Parathyroid adenoma (tissue), 2 donors: ENCODE results near the gene APOBR.

ENCODE experiments used
- H2AFZ ChIP-seq: fragments of 300-600 bp; sonication (generic); one replicate; pipeline ENCODE4 v1.7.0; 2017; ENCODE audit warnings: antibody characterized with exemption, mild to moderate bottlenecking
- H3K27ac ChIP-seq: fragments of 300-600 bp; sonication (generic); one replicate; pipeline ENCODE4 v1.7.0; 2017
- H3K27me3 ChIP-seq: fragments of 300-600 bp; sonication (generic); one replicate; pipeline ENCODE4 v1.7.0; 2017; ENCODE audit warnings: low read length; ENCODE audit not compliant: control insufficient read depth, insufficient read depth
- H3K36me3 ChIP-seq: fragments of 300-600 bp; sonication (generic); one replicate; pipeline ENCODE4 v1.7.0; 2017; ENCODE audit warnings: low read length; ENCODE audit not compliant: control insufficient read depth, insufficient read depth
- H3K4me1 ChIP-seq: fragments of 300-600 bp; sonication (generic); one replicate; pipeline ENCODE4 v1.7.0; 2017; ENCODE audit warnings: control low read depth
- H3K4me2 ChIP-seq: fragments of 300-600 bp; sonication (generic); one replicate; pipeline ENCODE4 v1.7.0; 2017; ENCODE audit warnings: low read length
- H3K4me3 ChIP-seq: fragments of 300-600 bp; sonication (generic); one replicate; pipeline ENCODE4 v1.7.0; 2017; ENCODE audit warnings: low read depth, low read length
- H3K79me2 ChIP-seq: fragments of 300-600 bp; sonication (generic); one replicate; pipeline ENCODE4 v1.7.0; 2017; ENCODE audit warnings: control low read depth
- H3K9ac ChIP-seq: fragments of 300-600 bp; sonication (generic); one replicate; pipeline ENCODE4 v1.7.0; 2017; ENCODE audit warnings: mild to moderate bottlenecking
- H3K9me3 ChIP-seq: fragments of 300-600 bp; sonication (generic); one replicate; pipeline ENCODE4 v1.7.0; 2017; ENCODE audit warnings: low read length; ENCODE audit not compliant: control insufficient read depth
- TF ChIP-seq, protein P1 (sequence below): fragments of 300-600 bp; sonication (generic); IDR thresholded peaks from one replicate; pipeline ENCODE4 v1.7.0; 2017; ENCODE audit warnings: antibody characterized with exemption, mild to moderate bottlenecking
- donor health status: primary hyperparathyroidism.

The APOBR gene

GRCh38 chr16:28495795-28496749 lies 1.6 kb downstream of the APOBR start:
- no peaks in the 10 kb centered on the region for H3K79me2 ChIP-seq
- H3K4me2 ChIP-seq: no peak overlapping the region
- no peaks in the 10 kb centered on the region for H3K36me3 ChIP-seq
- TF ChIP-seq, protein P1, sequence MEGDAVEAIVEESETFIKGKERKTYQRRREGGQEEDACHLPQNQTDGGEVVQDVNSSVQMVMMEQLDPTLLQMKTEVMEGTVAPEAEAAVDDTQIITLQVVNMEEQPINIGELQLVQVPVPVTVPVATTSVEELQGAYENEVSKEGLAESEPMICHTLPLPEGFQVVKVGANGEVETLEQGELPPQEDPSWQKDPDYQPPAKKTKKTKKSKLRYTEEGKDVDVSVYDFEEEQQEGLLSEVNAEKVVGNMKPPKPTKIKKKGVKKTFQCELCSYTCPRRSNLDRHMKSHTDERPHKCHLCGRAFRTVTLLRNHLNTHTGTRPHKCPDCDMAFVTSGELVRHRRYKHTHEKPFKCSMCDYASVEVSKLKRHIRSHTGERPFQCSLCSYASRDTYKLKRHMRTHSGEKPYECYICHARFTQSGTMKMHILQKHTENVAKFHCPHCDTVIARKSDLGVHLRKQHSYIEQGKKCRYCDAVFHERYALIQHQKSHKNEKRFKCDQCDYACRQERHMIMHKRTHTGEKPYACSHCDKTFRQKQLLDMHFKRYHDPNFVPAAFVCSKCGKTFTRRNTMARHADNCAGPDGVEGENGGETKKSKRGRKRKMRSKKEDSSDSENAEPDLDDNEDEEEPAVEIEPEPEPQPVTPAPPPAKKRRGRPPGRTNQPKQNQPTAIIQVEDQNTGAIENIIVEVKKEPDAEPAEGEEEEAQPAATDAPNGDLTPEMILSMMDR: no peak
- H3K27me3 ChIP-seq: no peaks in the 10 kb centered on the region
- H3K9me3 ChIP-seq: no peaks in the 10 kb centered on the region
- H3K4me1 ChIP-seq: no peaks in the 10 kb centered on the region
- no peak overlapping the region for H3K9ac ChIP-seq
- H2AFZ ChIP-seq: no peak overlapping the region
- H3K27ac ChIP-seq: no peak overlapping the region
- no peak overlapping the region for H3K4me3 ChIP-seq

DNA sequence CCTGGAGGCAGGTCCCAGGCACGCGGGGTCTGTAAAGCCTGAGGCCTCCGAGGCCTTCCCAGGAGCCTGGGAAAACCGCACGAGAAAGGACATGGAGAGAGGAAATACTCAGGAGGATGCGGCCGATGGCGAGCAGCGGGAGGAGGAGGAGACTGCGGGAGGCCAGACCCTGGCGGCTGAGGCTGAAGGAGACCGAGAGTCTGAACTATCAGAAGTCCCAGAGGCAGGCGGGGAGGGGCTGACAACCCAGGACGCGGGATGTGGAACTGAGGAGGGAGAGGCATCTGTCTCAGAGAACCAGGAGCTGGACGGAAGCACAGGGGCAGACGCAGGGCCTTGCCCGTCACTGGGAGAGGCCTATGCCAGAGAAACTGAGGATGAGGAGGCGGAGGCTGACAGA lies 2.4 kb downstream of the APOBR start:
- Histone ChIP-seq H3K4me3 (no peak overlapping the region), H3K9ac (no peak overlapping the region), H3K79me2 (no peaks in the 10 kb centered on the region), H3K4me1 (no peaks in the 10 kb centered on the region), H3K27me3 (no peaks in the 10 kb centered on the region), H3K27ac (no peak overlapping the region), H3K36me3 (no peaks in the 10 kb centered on the region), H3K9me3 (no peaks in the 10 kb centered on the region), H3K4me2 (no peak overlapping the region), H2AFZ (no peak overlapping the region)
- TF ChIP-seq, protein P1: no peak

DNA sequence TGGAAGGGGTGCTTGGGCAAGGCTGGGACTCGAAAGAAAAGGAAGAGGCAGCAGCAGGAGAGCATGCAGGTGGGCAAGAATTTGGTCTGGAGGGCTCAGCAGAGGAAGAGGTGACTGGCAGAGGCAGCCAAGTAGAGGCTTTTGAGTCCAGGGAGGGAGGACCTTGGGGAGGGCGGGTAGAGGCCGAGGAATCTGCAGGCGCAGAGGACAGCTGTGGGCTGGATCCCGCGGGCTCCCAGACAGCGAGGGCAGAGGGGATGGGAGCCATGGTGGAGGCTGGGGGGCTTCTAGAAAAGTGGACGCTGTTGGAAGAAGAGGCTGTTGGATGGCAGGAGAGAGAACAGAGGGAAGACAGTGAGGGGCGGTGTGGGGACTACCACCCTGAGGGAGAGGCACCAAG lies 2.9 kb downstream of the APOBR start:
- no peak overlapping the region for H2AFZ ChIP-seq
- no peak overlapping the region for H3K27ac ChIP-seq
- H3K79me2 ChIP-seq: no peaks in the 10 kb centered on the region
- no peaks in the 10 kb centered on the region for H3K27me3 ChIP-seq
- no peak overlapping the region for H3K4me2 ChIP-seq
- no peak overlapping the region for H3K9ac ChIP-seq
- no peaks in the 10 kb centered on the region for H3K4me1 ChIP-seq
- no peaks in the 10 kb centered on the region for H3K36me3 ChIP-seq
- H3K4me3 ChIP-seq: no peak overlapping the region
- TF ChIP-seq, protein P1: no peak
- no peaks in the 10 kb centered on the region for H3K9me3 ChIP-seq

DNA sequence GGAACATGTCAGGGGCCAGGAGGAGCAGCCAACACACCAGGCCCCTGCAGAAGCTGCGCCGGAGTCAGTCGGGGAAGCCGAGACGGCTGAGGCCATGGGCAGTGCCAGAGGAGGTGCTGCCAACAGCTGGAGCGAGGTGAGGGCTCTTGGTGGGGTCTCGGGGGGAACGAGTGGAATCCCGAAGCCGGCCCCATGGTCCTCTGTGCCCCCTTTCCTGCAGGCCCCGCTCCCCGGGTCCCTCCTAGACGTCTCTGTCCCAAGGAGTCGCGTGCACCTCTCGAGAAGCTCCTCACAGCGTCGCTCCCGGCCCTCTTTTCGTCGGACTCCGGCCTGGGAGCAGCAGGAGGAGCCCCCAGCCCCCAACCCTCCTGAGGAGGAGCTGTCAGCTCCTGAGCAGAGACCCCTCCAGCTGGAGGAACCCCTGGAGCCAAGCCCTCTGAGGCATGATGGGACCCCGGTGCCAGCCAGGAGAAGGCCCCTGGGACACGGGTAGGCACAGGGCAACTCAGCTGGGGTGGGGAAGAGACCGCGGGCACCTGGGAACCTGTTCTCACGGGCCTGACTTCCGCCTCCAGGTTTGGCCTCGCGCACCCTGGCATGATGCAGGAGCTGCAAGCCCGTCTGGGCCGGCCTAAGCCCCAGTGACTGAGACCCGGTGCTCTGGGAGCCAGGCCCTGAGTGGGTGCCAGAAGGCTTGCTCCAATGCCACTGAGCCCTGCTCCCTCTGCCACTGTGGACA lies 3.6 kb downstream of the APOBR start:
- H3K27ac ChIP-seq: no peak overlapping the region
- no peaks in the 10 kb centered on the region for H3K27me3 ChIP-seq
- H3K4me3 ChIP-seq: no peak overlapping the region
- no peaks in the 10 kb centered on the region for H3K4me1 ChIP-seq
- H2AFZ ChIP-seq: no peak overlapping the region
- no peaks in the 10 kb centered on the region for H3K9me3 ChIP-seq
- H3K9ac ChIP-seq: no peak overlapping the region
- H3K79me2 ChIP-seq: no peaks in the 10 kb centered on the region
- H3K4me2 ChIP-seq: no peak overlapping the region
- TF ChIP-seq, protein P1: no peak
- H3K36me3 ChIP-seq: no peaks in the 10 kb centered on the region
